GM23338 (cell line): ENCODE data around the gene AK4. TPM values are rescaled to one million over a fixed set of nuclear protein-coding genes. Genes with fewer than 3 reads are reported as not detected.

Source experiments
- ETS1 ChIP-seq: IDR thresholded peaks from 2 replicates; pipeline ENCODE4 v1.6.1; 2016; ENCODE audit warnings: antibody characterized with exemption
- EZH2phosphoT487 ChIP-seq: fragments of 200-600 bp; sonication (generic); IDR thresholded peaks from one replicate; pipeline ENCODE4 v1.8.1; 2018; ENCODE audit warnings: antibody characterized with exemption; ENCODE audit not compliant: unreplicated experiment
- ZNF462 ChIP-seq: fragments of 250-450 bp; sonication (Bioruptor Pico); IDR thresholded peaks from 2 replicates; pipeline ENCODE4 v1.5.0; 2020; ENCODE audit warnings: mild to moderate bottlenecking, moderate library complexity
- polyA plus RNA-seq: library from polyadenylated mRNA; unstranded; fragments of >200 nt; fragmentation: Nextera tagmentation; extraction: Ambion mirVana; gene quantifications from 2 replicates; pipeline ENCODE4 v1.2.1, GENCODE V29; 2016
- total RNA-seq: library from RNA; depleted of rRNA; stranded (reverse); fragments of >200 nt; shearing (Covaris generic); gene quantifications from 2 replicates; pipeline ENCODE4 v1.2.3, GENCODE V29; 2014
- TF ChIP-seq, protein P1 (sequence below): IDR thresholded peaks from one replicate; pipeline ENCODE4 v1.6.1; 2018; ENCODE audit warnings: antibody characterized with exemption; ENCODE audit not compliant: unreplicated experiment

Gene AK4
- total and polyA plus RNA-seq, 2 experiments from 2014 or later: 123 to 127 TPM

GRCh38 chr1:65277605-65278347 lies 129.8 kb downstream of the AK4 start (continued):
- TF ChIP-seq ZNF462 (CRISPR knock-in tag) (no peak), EZH2phosphoT487 (no peak), ETS1 (no peak)
- TF ChIP-seq, protein P1, sequence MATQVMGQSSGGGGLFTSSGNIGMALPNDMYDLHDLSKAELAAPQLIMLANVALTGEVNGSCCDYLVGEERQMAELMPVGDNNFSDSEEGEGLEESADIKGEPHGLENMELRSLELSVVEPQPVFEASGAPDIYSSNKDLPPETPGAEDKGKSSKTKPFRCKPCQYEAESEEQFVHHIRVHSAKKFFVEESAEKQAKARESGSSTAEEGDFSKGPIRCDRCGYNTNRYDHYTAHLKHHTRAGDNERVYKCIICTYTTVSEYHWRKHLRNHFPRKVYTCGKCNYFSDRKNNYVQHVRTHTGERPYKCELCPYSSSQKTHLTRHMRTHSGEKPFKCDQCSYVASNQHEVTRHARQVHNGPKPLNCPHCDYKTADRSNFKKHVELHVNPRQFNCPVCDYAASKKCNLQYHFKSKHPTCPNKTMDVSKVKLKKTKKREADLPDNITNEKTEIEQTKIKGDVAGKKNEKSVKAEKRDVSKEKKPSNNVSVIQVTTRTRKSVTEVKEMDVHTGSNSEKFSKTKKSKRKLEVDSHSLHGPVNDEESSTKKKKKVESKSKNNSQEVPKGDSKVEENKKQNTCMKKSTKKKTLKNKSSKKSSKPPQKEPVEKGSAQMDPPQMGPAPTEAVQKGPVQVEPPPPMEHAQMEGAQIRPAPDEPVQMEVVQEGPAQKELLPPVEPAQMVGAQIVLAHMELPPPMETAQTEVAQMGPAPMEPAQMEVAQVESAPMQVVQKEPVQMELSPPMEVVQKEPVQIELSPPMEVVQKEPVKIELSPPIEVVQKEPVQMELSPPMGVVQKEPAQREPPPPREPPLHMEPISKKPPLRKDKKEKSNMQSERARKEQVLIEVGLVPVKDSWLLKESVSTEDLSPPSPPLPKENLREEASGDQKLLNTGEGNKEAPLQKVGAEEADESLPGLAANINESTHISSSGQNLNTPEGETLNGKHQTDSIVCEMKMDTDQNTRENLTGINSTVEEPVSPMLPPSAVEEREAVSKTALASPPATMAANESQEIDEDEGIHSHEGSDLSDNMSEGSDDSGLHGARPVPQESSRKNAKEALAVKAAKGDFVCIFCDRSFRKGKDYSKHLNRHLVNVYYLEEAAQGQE: no peak
